ENCODE measurements around the gene SYTL3.

Gene SYTL3

DNA sequence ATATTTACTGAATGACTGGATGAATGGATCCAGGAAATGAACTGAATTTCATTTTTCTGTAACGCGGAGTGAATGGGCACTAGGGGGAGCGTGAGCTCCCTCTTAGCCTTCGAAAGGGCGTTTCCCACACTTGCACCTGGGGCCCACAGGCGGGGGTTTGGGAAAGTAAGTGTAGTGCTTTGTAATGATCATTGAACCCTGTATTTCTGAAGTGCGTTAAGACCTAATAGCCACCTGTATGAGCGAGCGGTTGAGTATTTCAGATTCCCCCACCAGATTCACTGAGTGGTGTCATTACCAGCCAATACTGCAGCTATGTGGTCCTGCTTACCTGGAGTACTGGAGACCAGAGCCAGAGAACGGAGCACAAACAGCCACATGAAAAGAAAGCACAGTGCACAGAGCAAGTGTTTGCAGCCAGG is 10.5 kb downstream of the SYTL3 start:
- peaks cover 0 to 7% of the 10 kb centered on the region in 2 donors for H3K4me1 ChIP-seq (ENCODE audit: control insufficient read depth in 2 of 2, insufficient read depth in 1 of 2, low read depth in 1 of 2, low read length in 2 of 2)
- no peak overlapping the region for H2BK120ac ChIP-seq (ENCODE audit: low read depth, low read length)
- no peak overlapping the region for H2BK12ac ChIP-seq (ENCODE audit: low read length)
- DNase-seq (ENCODE audit: low spot score), result no peak
- WGBS, 2 donors (ENCODE audit: extremely low coverage in 2 of 2, insufficient read length in 2 of 2, insufficient replicate concordance in 1 of 2), result no CpG with 5 or more reads among the region's 10 CpGs
- no peak overlapping the region for H4K91ac ChIP-seq (ENCODE audit: low read depth, low read length, poor library complexity)
- no peak overlapping the region for H2AFZ ChIP-seq (ENCODE audit: low read length)
- H2AK5ac ChIP-seq (ENCODE audit: low read depth, low read length), result no peak overlapping the region
- H4K8ac ChIP-seq (ENCODE audit: low read depth, low read length), result no peak overlapping the region
- H3K79me1 ChIP-seq (ENCODE audit: low read depth, low read length), result no peaks in the 10 kb centered on the region
- no peak overlapping the region for H3K27ac ChIP-seq (replicated peaks; ENCODE audit: low read length)
- H3K4me3 ChIP-seq (ENCODE audit: low read length in 2 of 2), result no peak overlapping the region
- no peak overlapping the region for H3K23ac ChIP-seq (ENCODE audit: low read depth, low read length, poor library complexity)
- H3K4me2 ChIP-seq (ENCODE audit: insufficient read depth, low read length, poor library complexity, severe bottlenecking), result no peak overlapping the region
- peaks cover 0 to 47% (median 0%) of the 10 kb centered on the region in 3 experiments for H3K27me3 ChIP-seq (ENCODE audit: control insufficient read depth in 3 of 3, insufficient read depth in 3 of 3, low read depth in 1 of 3, low read length in 3 of 3)
- no peak overlapping the region for H3K14ac ChIP-seq (ENCODE audit: low read length)
- H2BK15ac ChIP-seq (ENCODE audit: low read length), result no peak overlapping the region
- no peaks in the 10 kb centered on the region for H3K9me3 ChIP-seq (replicated peaks in 1 of 2; ENCODE audit: control insufficient read depth in 2 of 2, insufficient read depth in 1 of 2, low read depth in 1 of 2, low read length in 2 of 2)
- H3K4ac ChIP-seq (ENCODE audit: low read length), result no peak overlapping the region
- H3K36me3 ChIP-seq (replicated peaks in 1 of 2; ENCODE audit: control insufficient read depth in 2 of 2, insufficient read depth in 2 of 2, low read length in 2 of 2), result no peaks in the 10 kb centered on the region
- no peak overlapping the region for H3K9ac ChIP-seq (ENCODE audit: low read depth, low read length, poor library complexity)
- H3K18ac ChIP-seq (ENCODE audit: low read length), result no peak overlapping the region
- no peak overlapping the region for H2BK5ac ChIP-seq (ENCODE audit: low read length)

DNA sequence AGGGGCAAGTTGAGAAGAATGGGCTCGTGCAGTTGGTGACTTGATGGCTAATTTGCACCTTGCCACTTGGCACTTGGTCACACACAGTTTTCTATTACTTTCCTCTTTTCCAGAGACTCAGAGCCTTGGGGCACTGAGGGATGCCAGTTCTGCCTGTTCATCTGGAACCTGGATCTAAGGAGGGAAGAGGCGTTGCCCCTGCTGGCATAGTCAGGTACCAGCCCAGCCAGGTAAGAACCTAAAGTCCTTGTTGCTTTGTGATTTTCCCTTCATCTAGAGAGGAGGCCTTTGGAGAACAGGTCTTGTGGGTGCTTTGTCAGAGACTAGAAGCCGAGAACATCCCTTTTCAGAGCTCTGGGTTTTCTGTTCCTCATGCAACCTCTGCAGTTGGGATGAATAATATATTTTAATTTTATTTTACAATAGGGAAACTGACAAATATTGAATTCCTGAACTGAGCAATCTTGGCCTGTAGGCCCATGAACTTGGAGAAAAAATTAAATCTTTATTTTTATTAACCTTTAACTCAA is 11.4 kb downstream of the SYTL3 start:
- Histone ChIP-seq H3K9ac (ENCODE audit: low read depth, low read length, poor library complexity) (no peak overlapping the region), H2BK12ac (ENCODE audit: low read length) (no peak overlapping the region), H2AK5ac (ENCODE audit: low read depth, low read length) (no peak overlapping the region), H2BK5ac (ENCODE audit: low read length) (no peak overlapping the region), H3K4me2 (ENCODE audit: insufficient read depth, low read length, poor library complexity, severe bottlenecking) (no peak overlapping the region), H3K79me1 (ENCODE audit: low read depth, low read length) (no peaks in the 10 kb centered on the region), H3K27ac (replicated peaks; ENCODE audit: low read length) (no peak overlapping the region), H2AFZ (ENCODE audit: low read length) (no peak overlapping the region), H3K4me1 (ENCODE audit: control insufficient read depth in 2 of 2, insufficient read depth in 1 of 2, low read depth in 1 of 2, low read length in 2 of 2) (peaks cover 0 to 7% of the 10 kb centered on the region in 2 donors), H3K9me3 (replicated peaks in 1 of 2; ENCODE audit: control insufficient read depth in 2 of 2, insufficient read depth in 1 of 2, low read depth in 1 of 2, low read length in 2 of 2) (no peaks in the 10 kb centered on the region), H3K4ac (ENCODE audit: low read length) (no peak overlapping the region), H3K14ac (ENCODE audit: low read length) (no peak overlapping the region), H3K23ac (ENCODE audit: low read depth, low read length, poor library complexity) (no peak overlapping the region), H2BK120ac (ENCODE audit: low read depth, low read length) (no peak overlapping the region), H3K27me3 (ENCODE audit: control insufficient read depth in 3 of 3, insufficient read depth in 3 of 3, low read depth in 1 of 3, low read length in 3 of 3) (peaks cover 0 to 49% (median 0%) of the 10 kb centered on the region in 3 experiments), H3K4me3 (ENCODE audit: low read length in 2 of 2) (no peak overlapping the region), H3K36me3 (replicated peaks in 1 of 2; ENCODE audit: control insufficient read depth in 2 of 2, insufficient read depth in 2 of 2, low read length in 2 of 2) (no peaks in the 10 kb centered on the region), H4K8ac (ENCODE audit: low read depth, low read length) (no peak overlapping the region), H2BK15ac (ENCODE audit: low read length) (no peak overlapping the region), H4K91ac (ENCODE audit: low read depth, low read length, poor library complexity) (no peak overlapping the region), H3K18ac (ENCODE audit: low read length) (no peak overlapping the region)
- DNase-seq (ENCODE audit: low spot score), result no peak
- WGBS, 2 donors (ENCODE audit: extremely low coverage in 2 of 2, insufficient read length in 2 of 2, insufficient replicate concordance in 1 of 2), result no CpG with 5 or more reads among the region's 3 CpGs

DNA sequence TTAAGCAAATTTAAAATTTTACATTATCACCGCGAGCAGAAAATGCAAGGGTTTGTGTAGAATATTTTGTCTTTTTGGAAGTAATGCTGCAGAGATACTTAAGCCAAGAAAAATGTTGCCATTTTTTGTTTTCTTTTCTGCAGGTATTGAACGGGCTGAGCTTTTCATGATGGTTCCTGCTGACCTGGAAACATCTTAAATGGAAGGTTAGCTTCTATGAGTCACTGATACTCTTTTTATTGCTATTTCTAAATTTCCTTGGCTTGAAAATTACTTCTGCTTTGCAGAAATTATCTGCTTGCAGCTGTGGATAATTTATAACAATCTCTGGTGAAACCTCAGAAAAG is 12.7 kb downstream of the SYTL3 start:
- Histone ChIP-seq H2BK5ac (ENCODE audit: low read length) (no peak overlapping the region), H4K91ac (ENCODE audit: low read depth, low read length, poor library complexity) (no peak overlapping the region), H3K4ac (ENCODE audit: low read length) (no peak overlapping the region), H3K27me3 (ENCODE audit: control insufficient read depth in 3 of 3, insufficient read depth in 3 of 3, low read depth in 1 of 3, low read length in 3 of 3) (peaks cover 0 to 63% (median 0%) of the 10 kb centered on the region in 3 experiments), H2BK120ac (ENCODE audit: low read depth, low read length) (no peak overlapping the region), H3K27ac (replicated peaks; ENCODE audit: low read length) (no peak overlapping the region), H3K9me3 (replicated peaks in 1 of 2; ENCODE audit: control insufficient read depth in 2 of 2, insufficient read depth in 1 of 2, low read depth in 1 of 2, low read length in 2 of 2) (no peaks in the 10 kb centered on the region), H3K4me3 (ENCODE audit: low read length in 2 of 2) (no peak overlapping the region), H3K79me1 (ENCODE audit: low read depth, low read length) (no peaks in the 10 kb centered on the region), H2BK15ac (ENCODE audit: low read length) (no peak overlapping the region), H4K8ac (ENCODE audit: low read depth, low read length) (no peak overlapping the region), H3K14ac (ENCODE audit: low read length) (no peak overlapping the region), H3K36me3 (replicated peaks in 1 of 2; ENCODE audit: control insufficient read depth in 2 of 2, insufficient read depth in 2 of 2, low read length in 2 of 2) (no peaks in the 10 kb centered on the region), H3K23ac (ENCODE audit: low read depth, low read length, poor library complexity) (no peak overlapping the region), H2AK5ac (ENCODE audit: low read depth, low read length) (no peak overlapping the region), H3K4me2 (ENCODE audit: insufficient read depth, low read length, poor library complexity, severe bottlenecking) (no peak overlapping the region), H3K18ac (ENCODE audit: low read length) (no peak overlapping the region), H2BK12ac (ENCODE audit: low read length) (no peak overlapping the region), H3K9ac (ENCODE audit: low read depth, low read length, poor library complexity) (no peak overlapping the region), H3K4me1 (ENCODE audit: control insufficient read depth in 2 of 2, insufficient read depth in 1 of 2, low read depth in 1 of 2, low read length in 2 of 2) (peaks cover 0 to 7% of the 10 kb centered on the region in 2 donors), H2AFZ (ENCODE audit: low read length) (no peak overlapping the region)
- DNase-seq (ENCODE audit: low spot score), result no peak
- WGBS, 2 donors (ENCODE audit: extremely low coverage in 2 of 2, insufficient read length in 2 of 2, insufficient replicate concordance in 1 of 2), result no CpG with 5 or more reads among the region's 3 CpGs

DNA sequence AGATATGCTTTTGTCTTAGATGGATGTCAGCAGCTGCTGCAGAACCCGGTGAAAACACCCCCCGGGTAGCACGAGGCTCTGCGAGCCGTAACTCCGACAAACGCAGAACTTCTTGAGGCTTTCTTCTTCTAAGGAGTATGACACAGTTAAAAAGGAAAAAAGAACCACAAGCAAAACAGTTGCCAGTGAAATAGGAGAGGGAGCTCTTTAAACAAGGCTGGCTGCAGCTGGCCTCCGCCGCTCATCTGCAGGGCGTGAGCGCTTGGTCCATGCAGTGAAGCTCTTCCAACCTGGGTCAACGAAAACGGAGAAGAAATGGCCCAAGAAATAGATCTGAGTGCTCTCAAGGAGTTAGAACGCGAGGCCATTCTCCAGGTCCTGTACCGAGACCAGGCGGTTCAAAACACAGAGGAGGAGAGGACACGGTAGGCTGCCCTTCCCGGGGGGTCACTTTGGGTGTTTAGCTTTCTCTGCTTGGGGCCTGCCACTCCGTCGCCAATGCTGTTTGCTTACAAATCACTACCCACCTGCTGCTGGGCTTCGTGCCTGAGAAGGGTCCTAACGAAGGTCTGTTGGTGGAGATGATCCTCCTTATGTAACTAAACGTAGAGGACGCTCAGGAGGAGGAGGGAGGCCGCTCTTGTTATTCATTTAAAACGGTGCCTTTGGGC is 13.2 kb downstream of the SYTL3 start:
- Histone ChIP-seq H3K23ac (ENCODE audit: low read depth, low read length, poor library complexity) (no peak overlapping the region), H3K4ac (ENCODE audit: low read length) (no peak overlapping the region), H3K4me1 (ENCODE audit: control insufficient read depth in 2 of 2, insufficient read depth in 1 of 2, low read depth in 1 of 2, low read length in 2 of 2) (peaks cover 0 to 7% of the 10 kb centered on the region in 2 donors), H3K36me3 (replicated peaks in 1 of 2; ENCODE audit: control insufficient read depth in 2 of 2, insufficient read depth in 2 of 2, low read length in 2 of 2) (no peaks in the 10 kb centered on the region), H3K27ac (replicated peaks; ENCODE audit: low read length) (no peak overlapping the region), H2BK15ac (ENCODE audit: low read length) (no peak overlapping the region), H3K79me1 (ENCODE audit: low read depth, low read length) (no peaks in the 10 kb centered on the region), H4K8ac (ENCODE audit: low read depth, low read length) (no peak overlapping the region), H2AFZ (ENCODE audit: low read length) (peak overlapping the region; percentile 63), H3K4me3 (ENCODE audit: low read length in 2 of 2) (no peak overlapping the region), H3K4me2 (ENCODE audit: insufficient read depth, low read length, poor library complexity, severe bottlenecking) (no peak overlapping the region), H2BK120ac (ENCODE audit: low read depth, low read length) (no peak overlapping the region), H3K14ac (ENCODE audit: low read length) (no peak overlapping the region), H2BK5ac (ENCODE audit: low read length) (no peak overlapping the region), H2BK12ac (ENCODE audit: low read length) (no peak overlapping the region), H3K9ac (ENCODE audit: low read depth, low read length, poor library complexity) (no peak overlapping the region), H3K9me3 (replicated peaks in 1 of 2; ENCODE audit: control insufficient read depth in 2 of 2, insufficient read depth in 1 of 2, low read depth in 1 of 2, low read length in 2 of 2) (no peaks in the 10 kb centered on the region), H2AK5ac (ENCODE audit: low read depth, low read length) (no peak overlapping the region), H4K91ac (ENCODE audit: low read depth, low read length, poor library complexity) (no peak overlapping the region), H3K27me3 (ENCODE audit: control insufficient read depth in 3 of 3, insufficient read depth in 3 of 3, low read depth in 1 of 3, low read length in 3 of 3) (peaks cover 0 to 67% (median 0%) of the 10 kb centered on the region in 3 experiments), H3K18ac (ENCODE audit: low read length) (no peak overlapping the region)
- WGBS, 2 donors (ENCODE audit: extremely low coverage in 2 of 2, insufficient read length in 2 of 2, insufficient replicate concordance in 1 of 2), result no CpG with 5 or more reads among the region's 27 CpGs
- no peak for DNase-seq (ENCODE audit: low spot score)

Data from neuronal stem cell (in vitro differentiated cells).